Nephron (organoid): ENCODE data around the gene TNS1.

Source experiments
- H3K27ac Mint-ChIP-seq, 3 experiments: 2 replicates each; pipeline ENCODE4 v1.8.0; 2020; ENCODE audit warnings: mixed read lengths in 3 of 3, mild to moderate bottlenecking in 2 of 3, moderate library complexity in 1 of 3
- H3K27me3 Mint-ChIP-seq: 2 replicates; pipeline ENCODE4 v1.8.0; 2021; ENCODE audit warnings: low read depth, mild to moderate bottlenecking, moderate library complexity, mixed read lengths
- H3K36me3 Mint-ChIP-seq: 2 replicates; pipeline ENCODE4 v1.8.0; 2020; ENCODE audit warnings: low read depth, mixed read lengths
- H3K4me1 Mint-ChIP-seq: 2 replicates; pipeline ENCODE4 v1.8.0; 2020; ENCODE audit warnings: mixed read lengths
- H3K4me3 Mint-ChIP-seq, 3 experiments: 2 replicates each; pipeline ENCODE4 v1.8.0; 2020; ENCODE audit warnings: mild to moderate bottlenecking in 3 of 3, mixed read lengths in 3 of 3, moderate library complexity in 2 of 3
- H3K9me3 Mint-ChIP-seq: 2 replicates; pipeline ENCODE4 v1.8.0; 2020; ENCODE audit warnings: mixed read lengths
- CTCF ChIP-seq, 3 experiments: fragments of 200-600 bp; sonication (generic); IDR thresholded peaks; one replicate each; pipeline ENCODE4 v1.5.0; 2021; ENCODE audit warnings: antibody characterized with exemption in 3 of 3; ENCODE audit not compliant: unreplicated experiment in 3 of 3

Gene TNS1

GRCh38 chr2:217942731-217943335 lies 60.0 kb downstream of the TNS1 start:
- H3K27me3 Mint-ChIP-seq, result no peaks in the 10 kb centered on the region
- TF ChIP-seq CTCF (IDR thresholded peaks at IDR 0.05; ENCODE audit: unreplicated experiment in 3 of 3), result no peak
- peaks cover 4% of the 10 kb centered on the region for H3K36me3 Mint-ChIP-seq
- H3K4me1 Mint-ChIP-seq, result peaks cover 73% of the 10 kb centered on the region
- no peaks in the 10 kb centered on the region for H3K9me3 Mint-ChIP-seq
- H3K27ac Mint-ChIP-seq, result peak overlapping the region; percentile 43 to 75 (median 68)
- H3K4me3 Mint-ChIP-seq, result peak overlapping the region; percentile 65 to 76 (median 69)

GRCh38 chr2:217941886-217942728 lies 60.7 kb downstream of the TNS1 start:
- H3K4me1 Mint-ChIP-seq, result peaks cover 69% of the 10 kb centered on the region
- peak overlapping the region; percentile 60 to 68 (median 61) for H3K27ac Mint-ChIP-seq
- no peak for TF ChIP-seq CTCF (IDR thresholded peaks at IDR 0.05; ENCODE audit: unreplicated experiment in 3 of 3)
- no peaks in the 10 kb centered on the region for H3K9me3 Mint-ChIP-seq
- peaks cover 4% of the 10 kb centered on the region for H3K36me3 Mint-ChIP-seq
- H3K4me3 Mint-ChIP-seq, result peak overlapping the region; percentile 62 to 76 (median 63)
- no peaks in the 10 kb centered on the region for H3K27me3 Mint-ChIP-seq

GRCh38 chr2:217941339-217941738 lies 61.5 kb downstream of the TNS1 start:
- H3K4me3 Mint-ChIP-seq, result peak overlapping the region; percentile 41 to 63 (median 62)
- H3K9me3 Mint-ChIP-seq, result no peaks in the 10 kb centered on the region
- H3K27ac Mint-ChIP-seq, result peak overlapping the region; percentile 60 to 68 (median 61)
- peaks cover 69% of the 10 kb centered on the region for H3K4me1 Mint-ChIP-seq
- TF ChIP-seq CTCF (IDR thresholded peaks at IDR 0.05; ENCODE audit: unreplicated experiment in 3 of 3), result no peak
- H3K27me3 Mint-ChIP-seq, result no peaks in the 10 kb centered on the region
- H3K36me3 Mint-ChIP-seq, result peaks cover 4% of the 10 kb centered on the region

GRCh38 chr2:217940261-217941220 lies 62.3 kb downstream of the TNS1 start:
- H3K9me3 Mint-ChIP-seq, result no peaks in the 10 kb centered on the region
- TF ChIP-seq CTCF (IDR thresholded peaks at IDR 0.05; ENCODE audit: unreplicated experiment in 3 of 3), result no peak
- no peaks in the 10 kb centered on the region for H3K27me3 Mint-ChIP-seq
- peak overlapping the region; percentile 15 to 68 (median 66) for H3K27ac Mint-ChIP-seq
- peaks cover 4% of the 10 kb centered on the region for H3K36me3 Mint-ChIP-seq
- no peak overlapping the region for H3K4me3 Mint-ChIP-seq
- peaks cover 70% of the 10 kb centered on the region for H3K4me1 Mint-ChIP-seq

GRCh38 chr2:217939629-217940245 lies 63.1 kb downstream of the TNS1 start:
- H3K27ac Mint-ChIP-seq, result peak overlapping the region in 1 of 3 experiments; percentile 68
- no peaks in the 10 kb centered on the region for H3K27me3 Mint-ChIP-seq
- H3K4me1 Mint-ChIP-seq, result peaks cover 73% of the 10 kb centered on the region
- peaks cover 4% of the 10 kb centered on the region for H3K36me3 Mint-ChIP-seq
- H3K4me3 Mint-ChIP-seq, result no peak overlapping the region
- no peak for TF ChIP-seq CTCF (IDR thresholded peaks at IDR 0.05; ENCODE audit: unreplicated experiment in 3 of 3)
- no peaks in the 10 kb centered on the region for H3K9me3 Mint-ChIP-seq
